Mesodermal cell (in vitro differentiated cells): ENCODE measurements around the gene ZFYVE28.

Experiments
- H3K27ac ChIP-seq: 2 replicates; pipeline ENCODE4 v1.7.0; 2013; ENCODE audit warnings: mild to moderate bottlenecking, low read depth, low read length, moderate library complexity; ENCODE audit not compliant: severe bottlenecking
- H3K36me3 ChIP-seq: 2 replicates; pipeline ENCODE4 v1.7.1; 2013; ENCODE audit warnings: mild to moderate bottlenecking, low read length, moderate library complexity; ENCODE audit not compliant: control insufficient read depth, insufficient read depth
- H3K4me1 ChIP-seq: one replicate; pipeline ENCODE4 v1.7.1; 2013; ENCODE audit warnings: mild to moderate bottlenecking, low read length; ENCODE audit not compliant: insufficient read depth, control insufficient read depth, poor library complexity, severe bottlenecking
- H3K4me3 ChIP-seq: 2 replicates; pipeline ENCODE4 v1.7.0; 2013; ENCODE audit warnings: low read length, control low read depth, mild to moderate bottlenecking; ENCODE audit not compliant: insufficient read depth, poor library complexity, severe bottlenecking; ENCODE audit errors: extremely low read depth
- H3K9me3 ChIP-seq: 2 replicates; pipeline ENCODE4 v1.7.1; 2013; ENCODE audit warnings: mild to moderate bottlenecking, low read length, moderate library complexity; ENCODE audit not compliant: control insufficient read depth
- WGBS, 2 experiments: methylation state at CpG; one replicate each; pipeline ENCODE4 v1.1.5; 2013; ENCODE audit warnings: missing lambda C conversion rate in 2 of 2; ENCODE audit not compliant: insufficient coverage in 2 of 2; 5-methylcytosine and 5-hydroxymethylcytosine counted together

The ZFYVE28 gene

DNA sequence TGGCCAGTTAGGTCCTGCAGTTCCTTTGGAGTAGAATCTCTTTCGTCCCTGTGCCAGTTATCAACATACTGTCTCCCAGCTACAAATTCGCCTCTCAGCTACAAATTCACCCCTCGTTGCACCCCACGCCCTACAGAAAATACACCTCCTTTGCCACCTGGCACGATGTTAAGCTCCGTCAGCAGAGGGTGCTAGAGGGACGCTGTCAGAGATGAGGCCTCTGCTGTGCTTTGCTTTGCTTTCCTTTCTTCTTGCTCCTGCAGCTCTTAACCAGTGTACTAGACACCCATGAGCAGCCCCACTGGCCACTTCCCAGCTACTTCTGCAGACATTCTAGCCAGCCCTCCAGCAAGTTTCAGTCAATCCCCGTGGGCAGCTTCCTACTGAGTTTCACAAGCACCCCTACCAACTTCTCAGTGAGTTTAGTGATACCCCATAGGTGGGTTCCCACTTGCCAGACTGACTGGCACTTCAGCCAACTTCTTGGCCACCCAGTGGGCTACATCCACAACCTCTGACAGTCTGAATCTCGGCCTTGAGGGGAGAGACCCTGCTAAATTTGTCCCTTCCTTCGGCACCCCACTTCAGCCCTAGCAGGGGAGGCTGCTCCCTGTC, 198.3 kb downstream of the ZFYVE28 start:
- no peak overlapping the region for H3K27ac ChIP-seq
- H3K36me3 ChIP-seq, result peaks cover 12% of the 10 kb centered on the region
- no peaks in the 10 kb centered on the region for H3K9me3 ChIP-seq
- 11 to 20% methylated on average over 9 of the region's 10 CpGs for WGBS, 2 experiments
- H3K4me1 ChIP-seq, result peaks cover 16% of the 10 kb centered on the region
- H3K4me3 ChIP-seq, result no peak overlapping the region
